GM12872 (cell line): ENCODE results near the gene MIA3.
A peak's percentile ranks its signal among the peaks of the same experiment; 100 is the strongest.

Source experiments
- TF ChIP-seq, protein P1 (sequence below): IDR thresholded peaks from 3 replicates; pipeline ENCODE4 v1.5.1; 2011; ENCODE audit warnings: low read depth, mild to moderate bottlenecking, low read length, moderate library complexity; ENCODE audit not compliant: insufficient read depth

Gene MIA3

DNA sequence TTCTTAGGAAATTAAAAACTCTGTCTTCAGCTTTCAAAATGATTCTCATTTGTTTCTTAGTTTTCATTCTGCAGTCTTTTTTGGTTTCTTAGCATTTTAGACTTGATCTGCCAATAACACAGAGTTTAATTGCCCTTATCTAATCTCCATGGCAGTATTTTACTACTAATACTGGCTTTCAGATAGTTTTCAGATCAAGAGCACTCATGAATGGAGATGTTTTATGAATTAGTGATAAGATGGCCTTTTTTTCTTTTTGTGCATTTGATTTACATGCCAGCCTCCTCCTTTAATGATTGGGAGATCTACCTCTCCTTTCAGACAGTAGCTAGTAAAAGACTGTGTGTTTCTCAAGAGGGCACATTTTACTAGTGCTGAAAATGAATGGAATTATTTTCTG, 5.6 kb downstream of the MIA3 start:
- TF ChIP-seq, protein P1, sequence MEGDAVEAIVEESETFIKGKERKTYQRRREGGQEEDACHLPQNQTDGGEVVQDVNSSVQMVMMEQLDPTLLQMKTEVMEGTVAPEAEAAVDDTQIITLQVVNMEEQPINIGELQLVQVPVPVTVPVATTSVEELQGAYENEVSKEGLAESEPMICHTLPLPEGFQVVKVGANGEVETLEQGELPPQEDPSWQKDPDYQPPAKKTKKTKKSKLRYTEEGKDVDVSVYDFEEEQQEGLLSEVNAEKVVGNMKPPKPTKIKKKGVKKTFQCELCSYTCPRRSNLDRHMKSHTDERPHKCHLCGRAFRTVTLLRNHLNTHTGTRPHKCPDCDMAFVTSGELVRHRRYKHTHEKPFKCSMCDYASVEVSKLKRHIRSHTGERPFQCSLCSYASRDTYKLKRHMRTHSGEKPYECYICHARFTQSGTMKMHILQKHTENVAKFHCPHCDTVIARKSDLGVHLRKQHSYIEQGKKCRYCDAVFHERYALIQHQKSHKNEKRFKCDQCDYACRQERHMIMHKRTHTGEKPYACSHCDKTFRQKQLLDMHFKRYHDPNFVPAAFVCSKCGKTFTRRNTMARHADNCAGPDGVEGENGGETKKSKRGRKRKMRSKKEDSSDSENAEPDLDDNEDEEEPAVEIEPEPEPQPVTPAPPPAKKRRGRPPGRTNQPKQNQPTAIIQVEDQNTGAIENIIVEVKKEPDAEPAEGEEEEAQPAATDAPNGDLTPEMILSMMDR, result no peak

DNA sequence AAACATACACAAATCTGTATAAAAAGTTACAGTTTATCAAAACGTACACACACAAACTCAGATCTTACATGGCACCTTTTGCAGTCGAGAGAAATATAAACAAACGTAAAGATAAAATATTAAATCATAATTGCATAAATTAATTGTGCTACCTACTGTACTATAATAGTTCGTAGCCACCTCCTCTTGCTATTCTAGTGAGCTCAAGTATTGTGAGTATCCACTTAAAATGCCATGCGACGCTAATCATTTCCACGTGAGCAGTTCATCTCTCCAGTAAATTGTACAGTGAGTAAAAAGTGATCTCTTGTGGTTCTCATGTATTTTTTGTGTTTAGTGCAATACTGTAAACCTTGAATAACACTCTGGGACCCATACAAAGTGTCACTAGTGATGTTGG, 6.3 kb downstream of the MIA3 start:
- TF ChIP-seq, protein P1, result no peak

DNA sequence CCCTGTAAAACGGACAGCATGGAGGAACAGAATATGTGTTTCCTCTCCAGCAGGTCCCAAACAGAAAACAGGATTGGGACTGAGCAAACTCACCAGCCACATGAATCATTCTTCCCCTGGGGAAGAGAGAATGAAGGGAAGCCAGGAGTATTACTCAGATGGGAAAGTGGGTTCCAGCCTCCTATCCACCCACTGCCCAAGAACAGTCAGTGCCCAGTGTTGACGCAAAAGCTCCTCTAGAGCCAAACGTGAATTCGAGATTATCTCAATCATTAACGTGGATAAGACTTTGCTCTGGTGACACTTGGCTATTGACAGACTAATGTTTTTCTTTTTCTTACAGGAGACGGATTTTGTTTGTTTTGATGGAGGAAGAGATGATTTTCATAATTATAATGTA, 9.3 kb downstream of the MIA3 start:
- TF ChIP-seq, protein P1, result no peak

DNA sequence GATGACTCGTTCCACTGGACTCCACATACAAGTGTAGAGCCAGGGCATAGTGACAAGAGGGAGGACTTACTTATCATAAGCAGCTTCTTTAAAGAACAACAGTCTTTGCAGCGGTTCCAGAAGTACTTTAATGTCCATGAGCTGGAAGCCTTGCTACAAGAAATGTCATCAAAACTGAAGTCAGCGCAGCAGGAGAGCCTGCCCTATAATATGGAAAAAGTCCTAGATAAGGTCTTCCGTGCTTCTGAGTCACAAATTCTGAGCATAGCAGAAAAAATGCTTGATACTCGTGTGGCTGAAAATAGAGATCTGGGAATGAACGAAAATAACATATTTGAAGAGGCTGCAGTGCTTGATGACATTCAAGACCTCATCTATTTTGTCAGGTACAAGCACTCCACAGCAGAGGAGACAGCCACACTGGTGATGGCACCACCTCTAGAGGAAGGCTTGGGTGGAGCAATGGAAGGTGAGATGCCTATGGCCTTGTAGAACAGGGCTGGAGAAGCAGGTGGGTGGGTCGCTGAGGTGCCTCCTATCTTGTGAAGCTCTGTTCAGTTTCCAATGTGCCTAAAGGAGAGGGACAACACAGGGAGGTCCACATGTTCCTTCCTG, 12.1 kb downstream of the MIA3 start:
- TF ChIP-seq, protein P1, result no peak

DNA sequence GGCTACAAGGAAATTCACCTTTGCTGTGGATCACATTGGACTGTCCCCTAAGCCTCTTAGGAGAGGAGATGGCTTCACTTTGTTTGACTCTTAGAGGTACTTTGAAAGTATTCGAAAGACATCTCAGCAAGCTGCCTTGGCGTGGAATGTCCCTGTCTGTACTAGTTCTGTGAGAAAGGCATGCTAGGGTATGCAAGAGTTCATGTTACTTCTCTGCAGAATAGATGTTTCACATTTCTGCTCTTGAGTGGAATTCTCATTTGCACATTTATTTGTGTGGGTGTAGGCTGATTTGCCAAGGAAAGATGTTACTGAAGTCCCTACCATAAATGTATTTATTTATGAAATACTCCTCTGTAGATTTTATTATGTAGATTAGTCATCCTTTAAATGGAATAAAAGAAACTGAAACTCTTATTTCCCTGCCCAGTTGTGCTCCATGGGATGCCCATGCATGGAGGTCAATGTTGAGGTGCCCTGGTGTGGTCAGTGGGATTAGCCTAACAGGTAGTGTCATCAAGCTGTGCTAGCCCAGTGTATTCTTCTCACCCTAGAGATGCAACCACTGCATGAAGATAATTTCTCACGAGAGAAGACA, 13.8 kb downstream of the MIA3 start:
- TF ChIP-seq, protein P1, result no peak

DNA sequence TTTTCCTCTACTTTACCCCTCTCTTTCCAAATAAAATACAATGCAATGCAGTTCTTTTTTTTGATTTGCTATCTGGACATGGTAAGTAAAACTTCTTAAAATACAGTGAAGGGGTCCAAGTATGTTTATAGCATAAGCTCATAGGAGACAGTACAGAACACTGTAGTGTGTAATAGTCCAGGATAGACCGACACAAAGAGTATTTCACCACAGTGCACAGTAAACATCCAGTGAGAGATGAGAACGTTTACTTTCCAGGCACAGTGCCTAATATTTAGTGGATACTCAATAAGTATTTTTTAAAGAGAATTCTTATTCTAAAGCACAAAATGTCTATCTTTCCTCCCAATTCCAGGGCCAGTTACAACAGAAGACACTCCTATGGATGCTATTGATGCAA, 14.9 kb downstream of the MIA3 start:
- TF ChIP-seq, protein P1, result no peak

DNA sequence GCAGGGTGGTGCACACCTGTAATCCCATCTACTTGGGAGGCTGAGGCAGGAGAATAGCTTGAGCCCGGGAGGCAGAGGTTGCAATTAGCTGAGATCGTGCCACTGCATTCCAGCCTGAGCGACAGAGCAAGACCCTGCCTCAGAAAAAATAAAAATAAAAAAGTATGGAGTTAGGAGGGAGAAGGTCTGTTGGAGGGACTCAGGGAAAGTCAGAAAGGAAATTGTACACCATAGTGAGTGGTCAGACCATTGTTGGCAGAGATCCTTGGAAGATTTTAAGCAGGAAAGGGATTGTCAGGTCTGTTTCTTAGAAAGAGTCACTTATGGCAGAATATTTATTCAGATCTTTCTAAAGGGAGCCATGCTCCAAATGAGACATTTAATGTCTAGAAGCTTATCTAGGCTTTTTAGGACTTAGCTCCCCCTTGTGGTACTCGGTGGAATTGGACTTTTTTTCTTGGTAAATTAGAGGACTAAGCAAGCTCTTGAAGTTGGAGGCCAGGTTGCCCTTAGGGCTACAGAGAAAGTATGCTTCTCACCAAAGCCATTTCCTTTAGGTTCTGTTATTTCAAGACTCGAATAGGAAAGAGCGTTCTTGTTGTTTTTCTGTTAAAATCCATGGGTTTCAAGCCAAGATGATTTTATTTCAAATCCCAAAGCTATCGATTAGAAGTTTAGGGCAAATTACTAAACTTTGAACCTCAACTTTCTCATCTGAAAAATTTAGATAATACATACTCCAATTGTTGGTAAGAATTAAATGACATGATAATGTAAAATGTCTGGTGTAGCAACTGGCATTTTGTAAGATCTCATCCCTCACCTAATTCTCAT, 16.5 kb downstream of the MIA3 start:
- TF ChIP-seq, protein P1, result peak; percentile 81
